Upper lobe of right lung (tissue), 1 donor: ENCODE data around the gene BCAS3. TPM values are rescaled to one million over a fixed set of nuclear protein-coding genes. Genes with fewer than 3 reads are reported as not detected.

Experiments used
- ATAC-seq: fragments of 200-7000 bp; cut with Tn5 transposase; one replicate; pipeline ENCODE4 v1.9.1; 2020; ENCODE audit warnings: mild to moderate bottlenecking, moderate library complexity
- DNase-seq: peaks from one replicate; pipeline ENCODE4 v3.0.0-alpha.2; 2020
- H3K27ac ChIP-seq: fragments of 200-600 bp; one replicate; pipeline ENCODE4 v1.8.0; 2022
- H3K27me3 ChIP-seq: fragments of 200-600 bp; one replicate; pipeline ENCODE4 v1.8.0; 2022; ENCODE audit warnings: mild to moderate bottlenecking
- H3K36me3 ChIP-seq: fragments of 200-600 bp; one replicate; pipeline ENCODE4 v1.8.0; 2022
- H3K4me1 ChIP-seq: fragments of 200-600 bp; one replicate; pipeline ENCODE4 v1.8.0; 2022
- H3K4me3 ChIP-seq: fragments of 200-600 bp; one replicate; pipeline ENCODE4 v1.8.0; 2022; ENCODE audit warnings: mild to moderate bottlenecking
- H3K9me3 ChIP-seq: fragments of 200-600 bp; one replicate; pipeline ENCODE4 v1.8.0; 2022
- CTCF ChIP-seq: fragments of 200-600 bp; IDR thresholded peaks from one replicate; pipeline ENCODE4 v1.8.0; 2022; ENCODE audit warnings: antibody characterized with exemption
- intact Hi-C: fragments of 100-400 bp; cut with DNase I; formaldehyde crosslinking; loops from one replicate; pipeline ENCODE4 v1.11.0; 2022
- total RNA-seq: library from RNA; stranded (reverse); fragmentation: NEBNext Ultra II Directional; extraction: Animal tissue kit (Norgen Biotek cat#: 25700); gene quantifications from one replicate; pipeline ENCODE4 v1.2.1, GENCODE V29; 2021
- donor health status: DM: no; HTN: yes; CAD: no; lungs with severe emphysema.

BCAS3 gene
- total RNA-seq, 1 donor from 2014 or later, result 23.5 TPM

DNA sequence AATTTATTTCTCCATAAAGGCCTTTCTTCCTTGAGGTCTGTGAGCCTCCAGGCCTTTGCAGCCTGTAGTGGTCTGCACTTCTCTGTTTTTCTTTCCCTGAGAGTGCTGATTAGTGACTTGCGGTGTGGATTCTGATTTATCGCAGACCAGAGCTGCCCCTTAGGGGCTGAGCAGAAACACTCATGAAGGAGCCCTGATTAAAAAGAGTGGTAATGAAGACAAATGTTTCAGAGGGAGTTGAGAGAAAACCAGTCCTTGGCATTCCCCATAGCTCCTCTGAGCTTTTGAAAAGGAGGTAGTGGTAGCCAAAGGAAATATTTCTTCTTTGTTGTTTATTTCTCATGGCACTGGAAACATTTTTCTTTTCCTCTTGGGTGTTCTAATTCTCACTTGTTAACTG is 453.9 kb downstream of the BCAS3 start:
- peak overlapping the region; percentile 43 for H3K27ac ChIP-seq
- ATAC-seq (no peak), DNase-seq (no peak)
- TF ChIP-seq CTCF, result no peak
- peaks cover 15% of the 10 kb centered on the region for H3K4me1 ChIP-seq
- intact Hi-C loops, result no loop called here
- no peak overlapping the region for H3K4me3 ChIP-seq
- H3K36me3 ChIP-seq, result no peaks in the 10 kb centered on the region
- H3K27me3 ChIP-seq, result no peaks in the 10 kb centered on the region
- H3K9me3 ChIP-seq, result no peaks in the 10 kb centered on the region

GRCh38 chr17:61132524-61132923 is 454.9 kb downstream of the BCAS3 start:
- H3K9me3 ChIP-seq, result no peaks in the 10 kb centered on the region
- H3K27ac ChIP-seq, result peak overlapping the region; percentile 43
- intact Hi-C loops, result no loop called here
- no peak for DNase-seq
- H3K4me1 ChIP-seq, result peaks cover 15% of the 10 kb centered on the region
- no peak overlapping the region for H3K4me3 ChIP-seq
- H3K36me3 ChIP-seq, result no peaks in the 10 kb centered on the region
- no peak for TF ChIP-seq CTCF
- ATAC-seq, result no peak
- no peaks in the 10 kb centered on the region for H3K27me3 ChIP-seq

DNA sequence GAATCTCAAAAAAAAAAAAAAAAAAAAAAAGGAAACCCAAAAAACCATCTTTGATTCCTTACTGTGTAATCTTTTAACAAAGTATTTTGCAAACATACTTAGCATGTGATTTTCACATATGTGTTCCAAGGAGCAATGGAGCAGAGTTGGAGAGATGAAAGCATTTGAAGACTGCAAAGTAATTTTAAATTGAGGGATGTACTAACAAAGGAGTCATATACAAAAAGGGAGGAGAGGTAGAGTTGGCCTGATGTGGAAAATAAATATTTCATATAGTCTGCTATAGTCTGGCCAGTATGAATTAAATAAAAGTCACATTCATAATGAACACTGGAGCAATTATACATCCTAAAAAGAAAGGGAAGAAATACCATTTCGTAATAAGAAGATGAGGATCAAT is 456.2 kb downstream of the BCAS3 start:
- H3K27me3 ChIP-seq, result no peaks in the 10 kb centered on the region
- DNase-seq (no peak), ATAC-seq (no peak)
- intact Hi-C loops, result no loop called here
- H3K27ac ChIP-seq, result peak overlapping the region; percentile 43
- H3K4me1 ChIP-seq, result peaks cover 14% of the 10 kb centered on the region
- no peak for TF ChIP-seq CTCF
- no peaks in the 10 kb centered on the region for H3K36me3 ChIP-seq
- peak overlapping the region; percentile 35 for H3K4me3 ChIP-seq
- no peaks in the 10 kb centered on the region for H3K9me3 ChIP-seq

GRCh38 chr17:61134551-61135235 is 457.0 kb downstream of the BCAS3 start:
- Histone ChIP-seq H3K27me3 (no peaks in the 10 kb centered on the region), H3K36me3 (no peaks in the 10 kb centered on the region), H3K27ac (peak overlapping the region; percentile 43), H3K4me1 (peaks cover 21% of the 10 kb centered on the region), H3K4me3 (peak overlapping the region; percentile 35), H3K9me3 (no peaks in the 10 kb centered on the region)
- ATAC-seq (no peak), DNase-seq (no peak)
- intact Hi-C loops, result no loop called here
- TF ChIP-seq CTCF, result no peak

- no peak for TF ChIP-seq CTCF
- intact Hi-C loops, result no loop called here
- Histone ChIP-seq H3K4me3 (peak overlapping the region; percentile 35), H3K9me3 (no peaks in the 10 kb centered on the region), H3K27ac (peak overlapping the region; percentile 43), H3K36me3 (no peaks in the 10 kb centered on the region), H3K4me1 (peaks cover 14% of the 10 kb centered on the region), H3K27me3 (no peaks in the 10 kb centered on the region)
- ATAC-seq (no peak), DNase-seq (no peak)
Observed at GRCh38 chr17:61135782-61136181, 458.1 kb downstream of the BCAS3 start.

GRCh38 chr17:61136296-61136695 is 458.6 kb downstream of the BCAS3 start:
- intact Hi-C loops, result no loop called here
- H3K27me3 ChIP-seq, result no peaks in the 10 kb centered on the region
- peak overlapping the region; percentile 35 for H3K4me3 ChIP-seq
- no peaks in the 10 kb centered on the region for H3K9me3 ChIP-seq
- peak overlapping the region; percentile 43 for H3K27ac ChIP-seq
- H3K4me1 ChIP-seq, result peaks cover 14% of the 10 kb centered on the region
- ATAC-seq (no peak), DNase-seq (no peak)
- H3K36me3 ChIP-seq, result no peaks in the 10 kb centered on the region
- no peak for TF ChIP-seq CTCF
